ENCODE data around the gene CLPX.
"Not testable (repeated sequence)": the region's sequence is repeated elsewhere in the genome, so short reads cannot be mapped to it uniquely, and the experiment has no call there.

CLPX gene

DNA sequence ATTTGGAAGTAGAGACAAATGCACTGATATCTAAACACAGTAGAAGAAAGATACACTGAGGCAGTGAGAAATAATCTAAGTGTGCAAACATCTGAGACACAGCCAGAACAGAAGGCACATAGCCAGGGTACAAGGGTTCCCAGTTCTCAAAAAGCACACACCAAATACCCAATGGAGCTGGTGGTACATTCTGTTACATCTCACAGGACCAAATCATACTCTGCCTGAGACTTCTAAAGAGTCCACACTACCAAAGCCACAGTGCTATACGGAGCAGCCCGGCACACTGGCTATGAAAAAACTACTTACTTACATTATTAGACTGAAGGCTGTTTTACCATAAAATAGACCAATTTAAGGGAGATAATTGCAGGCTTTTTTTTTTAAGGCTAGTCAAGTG is 19.3 kb downstream of the CLPX start:
- no peak for DNase-seq

DNA sequence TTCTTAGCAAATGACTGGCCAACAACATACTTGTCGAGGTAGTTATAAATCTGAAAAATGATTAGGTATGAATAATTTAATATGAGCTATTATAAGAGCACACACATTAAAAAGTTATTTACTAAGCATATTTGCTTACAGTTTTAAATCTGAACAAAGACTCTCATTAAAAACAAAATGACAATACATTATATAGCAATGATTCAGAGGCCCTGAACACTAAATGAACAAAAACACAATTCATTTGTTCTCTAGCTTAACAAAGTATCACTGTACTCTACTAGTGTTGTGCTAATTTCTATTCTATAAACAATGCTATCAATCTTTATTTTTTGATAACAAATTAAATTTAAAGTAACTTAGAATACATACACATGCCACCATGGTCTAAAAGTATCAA is 21.0 kb downstream of the CLPX start:
- DNase-seq = no peak

DNA sequence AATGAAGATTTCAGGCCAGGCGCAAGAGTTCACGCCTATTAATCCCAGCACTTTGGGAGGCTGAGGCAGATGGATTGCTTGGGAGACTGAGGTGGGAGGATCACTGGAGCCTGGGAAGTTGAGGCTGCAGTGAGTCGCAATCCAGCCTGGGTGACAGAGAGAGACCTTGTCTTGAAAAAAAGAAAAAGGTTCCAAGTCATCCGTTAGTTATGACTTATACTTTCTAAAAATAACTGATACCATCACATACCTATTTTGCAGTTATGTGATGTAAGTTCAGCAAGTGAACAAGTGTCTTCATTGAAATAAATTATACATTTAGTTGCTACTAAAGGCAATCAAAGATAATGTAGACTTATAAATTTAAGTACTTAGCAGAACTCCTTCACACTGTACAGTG is 22.1 kb downstream of the CLPX start:
- DNase-seq = no peak

DNA sequence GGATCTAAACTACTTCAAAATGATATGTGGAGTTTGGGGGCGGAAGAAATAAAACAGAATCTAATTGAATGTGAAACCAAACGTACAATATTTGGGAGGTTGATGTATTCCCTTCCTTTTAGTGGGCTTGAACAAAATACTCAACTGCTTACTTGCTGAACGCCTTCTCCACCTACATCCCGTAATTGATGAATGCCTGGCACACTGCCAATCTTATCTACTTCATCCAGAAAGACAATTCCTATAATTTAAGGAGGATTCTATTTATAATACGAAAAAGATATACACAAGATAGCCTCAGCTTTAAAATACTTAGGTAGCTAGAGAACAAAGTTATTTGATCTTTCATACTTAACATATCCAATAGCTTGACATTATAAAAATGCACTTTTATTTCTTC is 28.4 kb downstream of the CLPX start:
- DNase-seq = no peak

DNA sequence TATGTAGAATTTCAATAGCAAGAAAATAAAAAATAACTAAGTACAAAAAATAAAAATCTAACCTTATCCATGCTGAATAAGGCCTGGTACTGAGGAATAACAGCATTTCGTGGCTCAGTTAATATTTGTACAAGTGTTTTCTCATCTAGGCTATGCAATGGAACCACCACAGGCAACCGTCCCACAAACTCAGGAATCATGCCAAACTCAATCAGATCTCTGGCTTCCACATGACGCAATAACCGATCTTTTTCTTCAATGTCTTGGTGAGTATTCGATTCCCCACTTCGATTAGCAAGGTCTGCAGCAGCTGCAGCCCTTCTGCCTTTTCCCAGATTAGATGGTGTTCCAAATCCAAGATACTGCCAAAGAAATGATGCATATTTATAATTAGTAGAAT is 30.4 kb downstream of the CLPX start:
- no peak for DNase-seq

DNA sequence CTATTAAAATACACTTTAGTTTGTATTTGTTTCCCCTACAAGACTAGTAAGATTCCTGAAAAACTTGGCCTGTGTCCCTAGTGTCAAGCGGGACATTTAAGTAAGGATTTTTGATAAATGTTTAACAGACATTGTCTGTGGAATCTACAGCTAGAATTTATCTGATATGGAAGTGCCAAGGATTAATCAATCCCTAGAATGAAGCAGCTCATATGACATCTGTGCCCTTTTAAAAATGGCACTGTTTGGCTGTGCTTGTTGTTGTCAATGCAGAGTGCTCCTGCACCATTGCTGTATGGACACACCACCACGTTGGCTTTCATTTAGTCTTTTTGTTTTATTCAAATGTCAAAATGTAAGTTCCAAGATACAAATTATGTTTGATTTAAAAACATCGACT is 37.2 kb downstream of the CLPX start:
- DNase-seq = no peak

DNA sequence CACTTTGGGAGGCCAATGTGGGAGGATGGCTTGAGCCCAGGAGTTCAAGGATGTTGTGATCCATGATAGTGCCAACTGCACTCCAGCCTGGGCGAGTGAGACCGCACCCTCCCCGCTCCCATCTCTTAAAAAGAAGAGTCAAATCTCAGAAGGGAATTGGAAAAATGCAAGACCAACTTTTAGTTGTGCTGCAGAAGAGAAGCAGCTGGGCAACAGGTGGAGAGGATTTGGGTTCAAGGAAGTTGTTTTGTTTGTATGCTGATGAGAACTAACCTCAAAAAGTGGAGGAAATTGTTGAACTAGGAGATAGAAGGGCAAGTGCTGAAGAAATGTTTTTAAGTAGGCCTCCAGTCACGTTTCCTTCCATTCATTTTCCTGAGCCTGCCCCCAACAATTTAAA is 38.7 kb downstream of the CLPX start:
- no peak for DNase-seq

DNA sequence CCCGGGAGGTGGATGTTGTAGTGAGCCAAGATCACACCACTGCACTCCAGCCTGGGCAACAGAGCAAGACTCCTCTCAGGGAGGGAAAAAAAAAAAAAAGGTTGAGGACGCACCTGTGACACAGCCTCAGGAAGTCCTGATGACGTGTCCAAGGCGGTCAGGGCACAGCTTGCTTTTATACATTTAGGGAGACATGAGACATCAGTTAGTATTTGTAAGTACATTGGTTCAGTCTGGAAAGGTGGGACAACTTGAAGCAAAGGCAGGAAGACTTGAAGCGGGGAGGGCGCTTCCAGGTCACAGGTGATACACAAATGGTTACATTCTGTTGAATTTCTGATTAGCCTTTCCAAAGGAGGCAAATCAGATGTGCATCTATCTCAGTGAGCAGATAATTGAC is 46.5 kb downstream of the CLPX start:
- DNase-seq = peak; percentile 31

DNA sequence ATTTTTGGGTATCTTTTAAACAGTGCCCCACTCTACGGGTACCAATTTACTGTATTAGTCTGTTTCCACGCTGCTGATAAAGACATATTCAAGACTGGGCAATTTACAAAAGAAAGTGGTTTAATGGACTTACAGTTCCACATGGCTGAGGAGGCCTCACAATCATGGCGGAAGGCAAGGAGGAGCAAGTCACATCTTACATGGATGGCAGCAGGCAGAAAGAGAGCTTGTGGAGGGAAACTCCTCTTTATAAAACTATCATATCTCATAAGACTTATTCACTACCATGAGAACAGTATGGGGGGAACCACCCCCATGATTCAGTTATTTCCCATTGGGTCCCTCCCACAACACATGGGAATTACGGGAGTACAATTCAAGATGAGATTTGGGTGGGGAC is 47.2 kb downstream of the CLPX start:
- not testable (repeated sequence) for DNase-seq

DNA sequence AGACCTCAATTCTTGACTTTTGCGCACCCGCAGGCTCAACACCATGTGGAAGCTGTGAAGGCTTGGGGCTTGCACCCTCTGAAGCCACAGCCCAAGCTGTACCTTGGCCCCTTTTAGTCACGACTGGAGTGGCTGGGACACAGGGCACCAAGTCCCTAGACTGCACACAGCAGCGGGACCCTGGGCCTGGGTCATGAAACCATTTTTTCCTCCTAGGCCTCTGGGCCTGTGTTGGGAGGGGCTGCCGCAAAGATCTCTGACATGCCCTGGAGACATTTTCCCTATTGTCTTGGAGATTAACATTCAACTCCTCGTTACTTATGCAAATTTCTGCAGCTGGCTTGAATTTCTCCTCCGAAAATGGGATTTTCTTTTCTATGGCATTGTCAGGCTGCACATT is 48.1 kb downstream of the CLPX start:
- DNase-seq = not testable (repeated sequence)

DNA sequence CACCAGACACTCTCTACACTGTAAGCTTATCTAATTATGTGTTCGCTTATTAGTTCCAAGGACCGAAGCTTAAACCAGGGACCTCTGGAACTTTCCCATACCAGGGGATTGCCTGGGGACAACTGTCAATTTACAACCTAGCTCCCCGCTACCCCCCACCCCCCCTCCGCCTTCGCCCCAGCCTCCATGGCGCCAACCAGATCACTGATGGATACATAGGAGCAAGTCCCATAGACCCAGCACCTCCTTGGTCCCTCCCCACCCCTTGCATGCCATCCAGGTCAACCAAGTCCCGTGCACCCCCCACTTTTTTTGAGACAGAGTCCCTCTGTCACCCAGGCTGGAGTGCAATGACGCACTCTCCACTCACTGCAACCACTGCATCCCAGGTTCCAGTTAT is 50.6 kb downstream of the CLPX start:
- DNase-seq = no peak

DNA sequence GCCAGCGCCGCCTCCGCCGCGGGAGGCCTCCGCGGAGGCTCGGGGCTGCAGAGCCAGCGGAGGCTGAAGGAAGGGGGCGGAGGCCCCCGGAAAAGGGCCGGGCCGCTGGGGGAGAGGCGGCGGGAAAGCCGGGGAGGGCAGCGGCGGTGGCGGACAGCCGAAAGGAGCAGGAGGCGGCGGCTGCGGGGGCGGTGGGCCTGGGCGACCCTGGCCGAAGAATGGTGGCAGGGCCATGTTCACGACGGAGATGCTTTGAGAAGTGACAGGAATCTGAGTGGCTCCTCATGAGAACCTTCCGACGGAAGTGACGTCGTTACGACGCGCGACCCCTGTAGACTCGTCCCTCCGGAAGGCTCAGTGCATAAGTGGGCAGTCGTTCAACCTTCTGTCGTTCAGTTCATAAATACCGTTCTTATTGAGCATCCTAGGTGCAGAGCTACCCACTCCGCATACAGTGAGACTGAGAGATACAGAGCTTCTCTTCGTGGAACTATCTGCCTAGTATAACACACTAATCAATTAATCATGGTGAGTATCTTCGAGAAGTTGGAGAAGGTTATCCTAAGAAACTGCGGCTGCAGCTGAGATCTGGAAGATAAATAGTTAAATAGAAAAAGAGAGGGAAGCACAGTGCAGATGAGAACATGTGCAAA is 51.5 kb downstream of the CLPX start, which contains the start of gene PDCD7:
Gene PDCD7 (minus strand): TSS at position 261 of the 653 bp plus-strand sequence. CDS start 27 bp downstream, at position 234.
- peak; percentile 98 for DNase-seq

DNA sequence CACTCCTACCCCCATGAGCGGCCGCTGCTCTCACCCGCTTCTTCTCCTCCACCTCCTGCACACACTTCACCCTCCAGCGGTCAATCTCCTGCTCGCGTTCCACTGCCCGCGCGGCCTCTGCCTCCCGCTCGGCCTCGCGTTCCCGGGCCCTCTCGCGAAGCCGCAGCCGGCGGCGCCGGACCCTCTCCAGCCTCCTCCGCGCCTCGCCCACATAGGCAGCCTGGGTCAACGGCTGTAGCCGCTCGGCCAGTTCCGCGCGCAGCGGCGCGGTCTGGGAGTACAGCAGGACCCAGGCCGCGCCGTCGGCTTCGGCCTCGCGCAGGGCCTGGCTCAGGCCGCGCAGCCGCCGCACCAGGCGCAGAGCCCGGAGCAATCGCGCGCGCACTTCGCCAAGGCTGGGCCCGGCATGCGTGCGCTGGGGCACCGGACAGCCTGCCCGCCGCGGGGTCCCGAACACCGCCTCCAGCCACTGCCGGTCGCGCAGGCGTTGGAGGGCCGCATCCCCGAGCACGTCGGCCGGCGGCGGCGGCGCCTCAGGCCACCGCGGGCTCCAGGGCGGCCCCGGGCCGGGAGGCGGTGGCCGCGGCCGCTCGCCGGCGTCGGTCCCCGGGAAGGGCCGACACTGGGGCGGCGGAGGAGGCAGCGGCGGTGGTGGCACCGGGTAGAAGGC is 52.1 kb downstream of the CLPX start:
- peak; percentile 64 for DNase-seq

DNA sequence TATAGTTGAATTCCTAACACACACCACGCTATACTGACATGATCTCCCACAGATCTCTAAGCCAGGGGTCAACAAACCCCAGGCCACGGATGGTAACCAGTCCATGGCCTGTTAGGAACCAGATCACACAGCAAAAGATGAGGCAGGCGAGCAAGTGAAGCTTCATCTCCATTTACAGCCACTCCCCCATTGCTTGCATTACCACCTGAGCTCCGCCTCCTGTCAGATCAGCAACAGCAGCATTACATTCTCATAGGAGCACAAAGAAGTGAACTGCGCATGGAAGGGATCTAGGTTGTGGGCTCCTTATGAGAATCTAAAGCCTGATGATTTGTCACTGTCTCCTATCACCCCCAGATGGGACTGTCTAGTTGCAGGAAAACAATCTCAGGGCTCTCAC is 54.2 kb downstream of the CLPX start:
- no peak for DNase-seq

DNA sequence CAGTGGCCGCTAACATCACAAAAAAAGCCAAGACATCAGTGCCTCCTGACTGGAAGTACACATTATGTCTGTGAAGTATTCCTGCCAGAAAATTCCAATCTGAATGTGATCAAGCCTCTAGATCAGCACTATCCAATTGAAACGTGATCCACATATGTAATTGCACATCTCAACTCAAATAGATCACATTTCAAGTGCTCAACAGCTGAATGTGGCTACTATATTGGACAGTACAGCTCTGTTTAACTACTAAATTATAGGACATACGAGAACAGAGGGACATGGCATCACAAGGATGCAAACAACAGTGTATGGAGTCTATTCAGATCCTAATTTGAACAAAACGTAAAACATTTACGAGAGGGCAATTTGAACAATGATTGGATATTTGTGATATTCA is 69.6 kb downstream of the CLPX start:
- no peak for DNase-seq

DNA sequence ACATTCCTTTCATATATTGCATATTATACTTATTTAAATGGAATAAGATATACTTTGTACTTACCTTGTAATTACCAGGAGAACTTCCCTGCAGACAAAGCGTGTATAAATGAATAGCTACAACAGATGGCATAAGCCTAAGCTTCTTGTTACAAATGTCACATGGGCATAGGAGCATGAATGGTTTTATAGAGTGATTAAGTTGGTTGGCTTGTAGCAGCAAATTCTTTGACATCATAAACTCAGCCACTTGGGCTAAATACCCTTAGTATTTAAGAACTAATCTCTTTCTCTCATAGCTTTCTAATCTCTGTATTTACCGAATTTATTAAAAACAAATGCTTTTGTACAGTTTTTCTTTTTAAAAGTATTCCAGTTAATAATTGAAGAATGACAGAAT is 70.1 kb downstream of the CLPX start, which contains the start of gene UBAP1L:
Gene UBAP1L (minus strand): TSS at position 115 of the 400 bp plus-strand sequence. CDS start 8,985 bp downstream, outside the sequence.
- DNase-seq = no peak

DNA sequence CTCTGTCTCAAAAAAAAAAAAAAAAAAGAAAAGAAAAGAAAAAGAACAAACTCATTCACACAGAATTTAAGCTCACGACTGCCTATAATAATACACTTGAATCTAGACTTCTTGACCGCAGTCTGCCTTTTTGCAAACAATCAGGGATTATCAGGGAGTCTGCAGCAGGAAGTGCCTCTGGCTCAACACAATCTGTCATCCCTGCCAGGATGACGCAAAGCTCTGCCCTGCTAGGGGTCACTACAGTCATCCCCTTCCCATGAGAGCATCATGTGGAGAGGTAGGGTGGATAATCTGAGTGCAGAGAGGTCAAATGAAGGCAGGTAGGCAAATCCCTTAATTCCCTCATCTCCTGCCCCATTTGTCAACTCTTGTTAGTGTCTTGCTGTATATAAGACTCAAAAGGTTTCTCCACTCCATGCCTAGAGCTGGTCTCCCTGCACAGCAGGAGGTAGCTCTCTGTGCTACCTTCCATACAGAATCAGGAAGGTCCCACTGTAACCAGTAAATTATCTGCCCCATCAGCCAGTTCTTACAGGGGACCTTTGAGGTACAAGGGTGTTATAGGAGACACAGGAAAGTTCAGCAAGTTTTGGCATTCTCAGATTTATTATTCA is 74.4 kb downstream of the CLPX start:
- DNase-seq = no peak

DNA sequence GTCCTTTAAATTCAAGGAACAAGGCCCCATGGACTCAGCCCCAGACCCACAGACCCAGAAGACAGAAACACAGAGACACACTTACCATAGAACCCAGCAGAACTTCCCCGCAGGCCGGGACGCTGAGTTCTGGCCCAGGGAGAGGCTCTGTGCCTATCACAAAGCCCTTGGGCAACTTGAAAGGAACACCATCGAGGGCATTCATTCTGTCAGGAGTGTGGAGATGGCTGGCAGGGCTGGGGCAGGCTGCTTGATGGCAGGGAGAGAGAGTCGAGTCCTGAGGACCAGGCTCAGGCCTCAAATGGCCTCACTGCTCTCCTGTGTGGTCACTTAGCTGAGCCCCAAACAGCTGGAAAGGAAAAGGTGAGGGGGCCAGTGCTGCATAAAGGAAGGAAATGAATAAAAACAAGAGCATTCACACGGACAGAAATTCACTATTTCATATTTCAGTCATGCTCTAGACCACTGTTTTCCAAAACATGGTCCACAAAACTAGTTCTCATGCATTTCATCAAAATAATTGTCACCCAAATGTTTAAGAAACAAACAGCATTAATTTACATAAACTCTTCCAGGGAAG is 79.0 kb downstream of the CLPX start:
- DNase-seq = no peak

DNA sequence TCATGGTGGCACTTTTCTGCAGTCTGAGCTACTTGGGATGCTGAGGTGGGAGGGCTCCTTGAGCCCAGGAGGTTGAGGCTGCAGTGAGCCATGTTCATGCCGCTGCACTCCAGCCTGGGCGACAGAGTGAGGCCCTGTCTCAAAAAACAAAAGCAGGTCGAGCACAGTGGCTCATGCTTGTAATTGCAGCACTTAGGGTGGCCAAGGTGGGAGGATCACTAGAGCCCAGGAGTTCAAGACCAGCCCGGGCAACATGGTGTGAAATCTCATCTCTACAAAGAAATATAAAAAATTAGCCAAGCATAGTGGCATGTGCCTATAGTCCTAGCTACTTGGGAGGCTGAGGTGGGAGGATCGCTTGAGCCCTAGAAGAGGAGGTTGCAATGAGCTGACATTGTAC is 80.1 kb downstream of the CLPX start:
- no peak for DNase-seq

DNA sequence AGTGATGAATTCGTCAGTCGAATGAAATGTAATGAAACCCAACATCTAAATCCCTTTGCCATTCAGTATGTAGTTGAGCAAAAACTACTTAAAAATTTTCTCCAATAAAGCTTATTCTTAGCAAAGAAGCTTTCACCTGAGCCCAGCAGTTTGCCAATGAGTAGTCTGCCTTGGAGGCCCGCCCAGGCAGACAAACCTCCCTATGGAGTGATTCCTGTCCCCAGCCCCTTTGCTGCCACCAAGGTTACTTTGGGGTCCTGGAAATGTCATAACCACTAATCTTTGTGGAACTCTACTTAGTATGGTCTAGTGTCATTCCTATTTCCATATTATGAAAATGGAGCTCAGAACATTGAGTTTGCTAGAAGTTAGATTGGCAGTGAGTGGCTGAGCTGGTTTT is 82.2 kb downstream of the CLPX start:
- DNase-seq = no peak

DNA sequence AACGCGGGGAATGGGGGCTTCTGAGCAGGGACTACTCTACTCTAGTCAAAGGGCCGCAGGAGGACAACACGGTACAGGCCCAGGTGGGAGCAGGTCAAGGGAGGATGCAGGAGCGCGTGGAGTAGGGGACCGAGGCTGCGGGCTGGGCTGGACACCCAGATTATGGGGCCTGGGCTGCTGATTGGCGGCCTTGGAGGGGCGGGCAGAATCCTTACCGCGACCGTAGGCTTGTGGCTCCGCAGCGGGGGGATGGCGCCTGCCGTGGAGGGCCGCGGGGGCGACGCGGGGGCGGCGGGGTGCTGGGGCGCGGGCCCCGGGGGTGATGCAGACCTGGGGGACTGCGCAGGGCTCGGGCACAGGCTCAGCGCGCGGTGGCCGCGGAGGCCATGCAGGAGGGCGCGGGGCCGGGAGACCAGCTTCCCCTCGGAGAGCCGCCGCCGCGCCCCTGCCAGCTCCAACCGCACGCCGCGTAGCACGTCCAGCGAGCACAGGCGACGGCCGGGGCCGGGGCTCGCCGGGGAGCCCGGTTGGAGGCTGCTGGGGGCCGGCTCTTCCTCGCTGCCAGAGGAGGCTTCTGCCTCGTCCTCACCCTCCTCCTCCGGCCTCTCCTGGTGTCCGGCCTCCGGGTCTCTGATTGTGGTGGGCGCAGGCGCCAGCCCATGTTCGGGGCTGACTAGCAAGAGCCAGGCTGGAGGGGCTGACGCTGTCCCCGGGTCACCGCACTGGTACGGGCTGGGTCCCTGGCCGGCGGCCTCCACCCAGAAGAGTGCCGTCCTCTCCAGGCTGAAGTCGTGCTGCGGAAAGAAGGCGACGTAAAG is 83.0 kb downstream of the CLPX start:
- no peak for DNase-seq

DNA sequence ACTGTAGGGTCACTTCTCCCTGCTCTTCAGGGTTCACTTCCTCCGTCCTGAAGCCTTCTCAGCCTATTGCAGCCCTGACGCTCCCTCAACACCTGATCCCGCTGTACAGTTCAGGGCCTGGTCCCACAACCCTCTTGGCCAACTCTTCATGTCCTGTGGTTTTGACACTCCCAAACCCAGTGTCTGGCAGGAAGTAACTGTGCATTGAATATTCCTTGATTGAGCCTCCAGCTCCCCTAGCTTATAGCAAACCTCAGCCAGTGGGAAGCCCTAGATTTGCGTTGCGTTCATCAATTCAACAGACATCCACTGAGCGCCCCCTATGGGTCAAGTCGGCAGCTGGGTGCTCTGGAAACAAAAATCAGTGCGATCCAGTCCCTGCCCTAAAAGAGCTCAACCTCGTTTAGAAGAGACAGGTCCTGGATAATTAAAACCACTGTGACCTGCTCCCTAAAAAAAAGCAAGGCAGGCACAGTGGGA is 83.7 kb downstream of the CLPX start:
- peak; percentile 65 for DNase-seq

DNA sequence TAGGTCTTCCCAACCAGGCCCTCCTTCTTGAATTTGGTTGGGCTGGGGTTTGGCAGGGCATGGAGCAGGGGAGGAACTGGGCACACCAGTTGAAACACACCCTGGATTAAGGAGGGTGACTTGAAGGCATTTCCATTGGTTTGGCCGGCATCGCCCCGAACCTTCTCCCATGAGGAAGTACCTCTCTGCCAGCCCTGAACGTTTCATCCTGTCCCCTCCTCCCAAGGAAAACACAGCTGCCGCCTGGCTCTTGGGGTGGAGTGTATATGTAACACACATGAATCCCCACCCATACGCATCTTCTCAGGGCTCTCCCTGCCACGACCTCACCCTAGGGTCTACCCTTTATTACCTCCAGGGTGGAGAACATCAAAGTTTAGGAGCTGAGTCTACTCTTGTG is 84.7 kb downstream of the CLPX start:
- DNase-seq = no peak
